Measurements from ENCODE around the gene KIF6.

The KIF6 gene

GRCh38 chr6:39590871-39591393 lies 134.3 kb downstream of the KIF6 start:
- DNase-seq, result no peak

GRCh38 chr6:39587080-39587479 lies 138.1 kb downstream of the KIF6 start:
- no peak for DNase-seq

- DNase-seq, result no peak
Measured at GRCh38 chr6:39585641-39586040, 139.6 kb downstream of the KIF6 start.

DNA sequence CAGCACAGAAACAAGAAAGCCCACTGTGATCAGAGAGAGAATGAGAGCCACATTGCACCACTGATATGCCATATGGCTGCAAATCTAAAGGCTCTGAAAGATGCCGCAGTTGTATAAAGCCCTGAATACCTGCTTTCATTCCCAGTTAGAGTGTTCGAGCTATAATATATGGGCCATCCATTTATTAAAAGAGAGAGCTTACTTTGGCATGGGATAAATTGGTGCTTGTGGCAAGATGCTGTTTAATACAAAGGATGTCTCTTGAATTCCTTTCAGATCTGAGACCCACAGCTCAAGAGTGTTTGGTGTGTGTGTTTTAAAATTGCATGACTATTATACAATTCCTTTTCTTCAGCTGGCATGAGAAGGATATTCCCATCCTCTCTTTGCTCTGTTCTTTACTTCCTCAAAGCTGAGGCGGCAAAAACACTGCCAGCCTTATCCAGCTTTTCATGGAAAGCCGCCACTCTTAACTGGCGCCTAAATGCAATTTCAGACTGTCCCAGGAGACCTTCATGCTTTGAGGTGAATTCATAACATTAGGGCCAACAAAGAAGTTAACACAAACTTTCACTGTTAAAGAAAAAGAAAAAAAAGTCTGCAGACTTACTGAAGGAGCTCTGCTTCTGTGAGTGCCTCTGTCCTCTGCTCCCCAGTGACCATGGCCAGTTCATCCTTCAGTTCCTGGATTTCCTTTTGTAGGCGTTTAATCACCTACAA lies 147.6 kb downstream of the KIF6 start:
- no peak for DNase-seq

GRCh38 chr6:39576556-39577303 lies 148.5 kb downstream of the KIF6 start:
- no peak for DNase-seq

DNA sequence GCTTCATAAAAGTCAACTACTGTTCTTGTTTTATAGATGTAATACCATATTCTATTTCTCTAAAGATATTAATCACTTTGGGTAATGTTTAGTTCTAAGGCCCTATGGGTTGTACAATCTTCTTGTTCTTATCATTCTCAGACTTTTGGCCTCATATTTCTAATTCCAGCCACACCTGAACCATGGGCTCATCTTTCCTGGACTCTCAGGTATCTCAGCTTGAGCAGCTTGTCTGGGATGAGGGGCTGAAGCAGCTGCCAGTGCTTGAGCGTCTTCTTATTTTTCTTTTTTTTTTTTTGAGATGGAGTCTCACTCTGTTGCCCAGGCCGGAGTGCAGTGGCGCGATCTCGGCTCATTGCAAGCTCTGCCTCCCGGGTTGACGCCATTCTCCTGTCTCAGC lies 150.2 kb downstream of the KIF6 start:
- no peak for DNase-seq

DNA sequence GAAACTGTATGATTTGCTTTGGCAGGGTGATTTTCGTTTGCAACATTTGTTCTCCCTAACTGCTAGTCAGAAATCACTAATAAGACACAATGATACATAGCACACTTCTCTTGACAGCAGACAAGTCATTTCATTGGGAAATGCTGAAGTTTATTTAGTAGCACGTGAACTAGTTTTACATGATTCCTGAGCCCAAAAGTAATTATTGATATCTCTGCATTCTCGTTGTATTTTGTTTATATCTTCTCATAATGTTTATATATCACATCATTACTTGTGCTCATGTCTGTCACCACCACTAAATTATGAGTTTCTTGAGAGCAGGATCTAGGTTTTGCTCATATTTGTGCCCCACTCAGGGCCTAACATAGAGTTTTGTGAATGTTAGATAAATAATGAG lies 151.7 kb downstream of the KIF6 start:
- no peak for DNase-seq

GRCh38 chr6:39572661-39573340 lies 152.4 kb downstream of the KIF6 start:
- no peak for DNase-seq

- no peak for DNase-seq
Measured at GRCh38 chr6:39568896-39569295, 156.3 kb downstream of the KIF6 start.

- no peak for DNase-seq
Measured at GRCh38 chr6:39567091-39567490, 158.1 kb downstream of the KIF6 start.

GRCh38 chr6:39566456-39566855 lies 158.8 kb downstream of the KIF6 start:
- DNase-seq, result no peak

DNA sequence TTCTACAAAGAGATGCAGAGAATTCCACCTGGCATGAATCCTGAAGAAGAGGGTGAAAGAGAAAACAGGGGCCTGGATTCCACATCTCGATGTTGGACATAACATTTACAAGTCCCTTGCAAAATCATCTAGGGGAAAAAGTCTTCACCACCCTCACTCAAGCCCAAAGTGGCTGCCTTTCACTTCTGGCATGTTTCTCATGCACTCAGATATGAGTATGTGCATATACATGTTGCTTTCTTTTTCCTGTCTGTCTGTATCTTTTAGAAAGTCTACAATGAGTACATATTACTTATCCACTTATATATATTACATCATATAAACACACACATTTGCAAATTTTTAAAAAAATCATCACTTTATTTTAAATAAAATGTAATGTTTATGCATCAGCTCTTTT lies 159.3 kb downstream of the KIF6 start:
- DNase-seq, result no peak

DNA sequence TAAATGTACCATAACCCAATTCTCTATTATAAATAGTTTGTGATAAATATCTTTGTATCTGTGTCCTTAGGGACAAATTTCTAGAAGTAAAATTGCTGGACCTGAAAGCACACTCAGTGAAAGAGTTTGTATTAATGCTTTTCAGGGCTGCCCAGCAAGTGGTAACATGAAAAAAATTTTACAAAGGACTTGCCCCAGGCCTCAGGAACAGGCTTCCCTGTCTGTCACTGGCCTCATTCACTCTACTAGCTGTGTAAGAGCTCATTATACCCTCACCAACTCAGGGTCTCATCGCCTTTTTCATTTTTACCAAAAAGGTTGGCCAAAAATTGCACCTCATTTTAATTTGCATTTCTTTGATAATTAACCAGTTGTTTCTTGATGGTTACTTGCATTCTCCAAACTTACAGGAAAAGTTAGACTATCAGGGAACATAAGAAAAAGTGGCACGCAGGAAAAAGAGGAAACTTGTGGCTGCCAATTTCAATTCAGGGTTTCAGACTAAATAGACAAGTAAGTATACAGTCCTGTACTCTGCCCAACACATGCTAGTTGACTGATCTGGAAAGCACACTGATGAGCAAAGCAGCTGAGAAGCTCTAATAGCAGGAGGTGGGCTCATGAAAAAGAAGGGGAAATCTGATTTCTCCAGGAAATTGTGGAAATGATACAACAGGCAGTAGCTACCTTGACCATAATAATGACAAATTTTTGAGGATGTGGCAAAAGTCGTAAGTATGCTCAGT lies 161.5 kb downstream of the KIF6 start:
- no peak for DNase-seq

DNA sequence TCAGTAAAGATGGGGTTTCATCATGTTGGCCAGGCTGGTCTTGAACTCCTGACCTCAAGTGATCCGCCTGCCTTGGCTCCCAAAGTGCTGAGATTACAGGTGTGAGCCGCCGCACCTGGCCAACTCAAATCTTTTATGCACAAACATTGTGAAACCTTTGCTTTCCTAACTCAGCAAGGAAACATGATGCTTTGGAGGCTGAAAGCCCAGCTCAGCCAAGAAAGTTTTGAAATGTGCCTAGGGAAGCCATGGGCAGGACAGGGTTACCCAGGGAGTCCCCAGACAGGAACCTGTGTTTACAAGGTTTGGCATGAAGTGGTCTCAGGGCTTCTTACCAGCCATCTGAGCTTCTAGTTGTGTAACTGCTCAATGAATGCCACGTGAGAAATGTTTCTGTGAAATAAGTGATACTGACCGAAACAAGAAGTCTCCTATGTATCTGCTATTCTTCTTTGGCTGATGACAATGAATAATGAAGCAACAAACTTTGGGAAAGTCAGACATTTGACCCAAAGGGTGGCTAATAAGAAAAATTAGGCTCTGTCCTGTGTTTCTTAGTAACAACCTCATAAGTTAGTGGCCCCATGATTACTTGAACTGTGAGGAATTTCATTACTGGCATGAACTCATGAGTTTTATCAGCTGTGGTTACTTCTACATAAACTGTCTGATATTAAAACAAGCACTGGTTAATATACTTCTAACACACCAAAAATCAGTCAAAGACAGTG lies 163.5 kb downstream of the KIF6 start:
- DNase-seq, result no peak

GRCh38 chr6:39560915-39561314 lies 164.3 kb downstream of the KIF6 start:
- no peak for DNase-seq

DNA sequence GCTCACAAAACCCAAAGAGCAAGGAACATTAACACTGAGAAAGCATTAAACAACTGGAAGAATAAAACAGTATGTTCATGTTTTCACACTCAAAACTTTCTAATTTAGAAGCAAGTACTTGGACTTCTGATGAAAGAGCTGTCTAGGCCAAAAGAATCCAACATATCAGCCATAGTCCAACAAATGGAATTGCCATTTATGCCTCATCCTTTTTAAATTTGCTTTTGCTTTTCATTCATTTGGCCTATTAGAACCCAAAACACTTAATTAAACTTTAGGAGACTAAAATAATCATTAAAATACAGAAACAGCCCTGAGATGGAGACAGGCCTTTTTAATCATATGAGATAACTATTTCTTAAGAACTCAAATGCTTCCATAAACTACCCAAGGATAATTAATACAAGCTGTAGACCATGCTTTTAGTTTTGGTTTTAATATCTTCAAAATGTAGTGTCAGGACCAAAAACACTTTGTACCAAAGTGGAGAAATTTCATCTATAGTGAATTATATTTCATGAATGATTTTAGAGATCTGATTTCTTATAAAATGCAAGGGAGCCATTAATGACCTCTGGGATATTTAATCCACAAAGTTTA lies 166.5 kb downstream of the KIF6 start:
- DNase-seq, result no peak

DNA sequence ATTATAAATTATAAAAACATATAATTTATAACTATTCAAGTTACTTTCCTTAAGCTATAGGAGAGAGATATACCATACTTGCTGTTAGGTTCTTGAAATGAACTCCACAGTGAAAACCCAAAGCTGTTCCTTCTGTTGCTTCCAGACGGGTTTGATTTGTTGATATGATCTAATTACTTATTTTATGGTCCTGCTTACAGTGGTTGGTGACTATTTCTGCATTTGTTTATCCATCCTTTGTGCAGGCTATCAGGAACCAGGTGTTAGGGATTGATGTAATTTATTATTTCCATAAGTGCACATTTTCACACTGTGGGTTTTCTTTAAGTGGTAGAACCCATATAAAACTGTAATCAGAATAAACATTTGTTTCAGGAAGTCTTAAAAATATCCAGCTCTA lies 167.1 kb downstream of the KIF6 start:
- no peak for DNase-seq

GRCh38 chr6:39555136-39555535 lies 170.1 kb downstream of the KIF6 start:
- DNase-seq, result no peak

DNA sequence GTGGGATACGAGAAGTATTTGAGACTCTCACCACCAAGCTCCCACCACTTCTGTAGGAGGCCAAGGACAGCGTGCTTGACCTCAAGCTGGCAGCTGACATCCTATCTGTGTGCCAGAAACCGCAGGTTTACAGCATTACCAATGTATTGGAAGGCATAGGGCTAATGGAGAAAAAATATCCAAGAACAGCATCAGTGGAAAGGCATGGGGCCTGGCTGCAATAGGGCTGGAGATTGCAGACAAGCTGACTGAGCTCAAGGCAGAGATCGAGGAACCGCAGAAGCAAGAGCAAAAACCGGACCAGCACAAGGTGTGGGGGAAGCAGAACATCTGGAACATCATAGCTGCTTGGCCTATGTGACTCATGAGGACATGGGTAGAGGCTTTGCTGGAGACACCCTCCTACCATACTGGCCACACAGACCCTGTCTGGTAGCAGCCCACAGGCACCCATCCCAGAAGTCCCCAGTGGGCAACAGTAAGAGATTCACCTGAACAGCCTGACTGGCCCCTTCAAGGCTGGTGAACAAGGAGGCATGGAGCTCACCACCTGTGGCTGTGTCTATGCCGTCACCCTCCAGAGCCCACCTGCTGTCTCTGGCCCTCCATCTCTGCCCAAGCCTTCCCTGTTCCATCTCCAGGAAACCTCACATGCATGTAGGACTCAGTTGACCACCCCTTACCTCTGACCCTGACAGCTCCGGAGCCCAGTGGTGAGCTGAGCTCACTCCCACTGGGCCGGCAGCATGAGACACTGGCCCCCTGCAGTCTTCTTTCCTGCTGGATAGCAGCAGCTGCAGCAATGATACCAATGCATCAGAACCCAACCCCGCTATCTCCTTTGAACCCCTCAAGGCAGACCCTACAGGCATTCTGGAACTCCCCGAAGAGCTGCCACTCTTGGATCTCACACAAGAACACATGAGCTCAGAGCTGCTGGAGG lies 171.1 kb downstream of the KIF6 start:
- no peak for DNase-seq

- no peak for DNase-seq
Measured at GRCh38 chr6:39553029-39553428, 172.2 kb downstream of the KIF6 start.

DNA sequence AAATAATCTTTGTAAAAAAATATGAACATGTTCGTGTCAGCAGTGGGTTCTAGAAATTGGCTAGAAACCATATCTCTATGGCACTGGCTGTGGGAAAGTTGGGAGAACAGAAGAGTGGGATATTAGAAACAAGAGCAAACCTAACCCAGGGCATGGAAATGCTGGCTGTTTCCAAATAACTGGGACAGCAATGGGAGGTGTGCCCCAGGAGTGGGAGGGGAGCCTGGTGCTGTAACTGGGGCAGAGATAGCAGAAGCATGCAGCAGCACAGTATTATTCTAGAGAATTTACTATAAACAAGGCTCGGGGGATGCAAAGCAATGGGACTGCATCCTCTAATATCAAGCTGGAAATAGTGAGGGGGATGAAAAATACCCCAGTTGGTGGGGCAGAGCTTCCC lies 175.0 kb downstream of the KIF6 start:
- DNase-seq, result no peak
